ENCODE data around the gene UBTD1. TPM values are rescaled to one million over a fixed set of nuclear protein-coding genes. Genes with fewer than 3 reads are reported as not detected.
"Not testable (repeated sequence)": the region's sequence is repeated elsewhere in the genome, so short reads cannot be mapped to it uniquely, and the experiment has no call there.

UBTD1 gene
- total RNA-seq, 2 donors from 2014 or later: 22.6 to 23.7 TPM

GRCh38 chr10:97547962-97548361 lies 49.2 kb downstream of the UBTD1 start:
- ATAC-seq (peak; percentile 2 to 48), DNase-seq (no peak)
- intact Hi-C loops (cut with DNase I): loop anchor here in 1 of 2 donors (10.0 kb wide), 1 partner anchor 53 kb away; the partner anchor contains the start of genes MMS19 and UBTD1

GRCh38 chr10:97548828-97549455 lies 50.2 kb downstream of the UBTD1 start:
- ATAC-seq: no peak

DNA sequence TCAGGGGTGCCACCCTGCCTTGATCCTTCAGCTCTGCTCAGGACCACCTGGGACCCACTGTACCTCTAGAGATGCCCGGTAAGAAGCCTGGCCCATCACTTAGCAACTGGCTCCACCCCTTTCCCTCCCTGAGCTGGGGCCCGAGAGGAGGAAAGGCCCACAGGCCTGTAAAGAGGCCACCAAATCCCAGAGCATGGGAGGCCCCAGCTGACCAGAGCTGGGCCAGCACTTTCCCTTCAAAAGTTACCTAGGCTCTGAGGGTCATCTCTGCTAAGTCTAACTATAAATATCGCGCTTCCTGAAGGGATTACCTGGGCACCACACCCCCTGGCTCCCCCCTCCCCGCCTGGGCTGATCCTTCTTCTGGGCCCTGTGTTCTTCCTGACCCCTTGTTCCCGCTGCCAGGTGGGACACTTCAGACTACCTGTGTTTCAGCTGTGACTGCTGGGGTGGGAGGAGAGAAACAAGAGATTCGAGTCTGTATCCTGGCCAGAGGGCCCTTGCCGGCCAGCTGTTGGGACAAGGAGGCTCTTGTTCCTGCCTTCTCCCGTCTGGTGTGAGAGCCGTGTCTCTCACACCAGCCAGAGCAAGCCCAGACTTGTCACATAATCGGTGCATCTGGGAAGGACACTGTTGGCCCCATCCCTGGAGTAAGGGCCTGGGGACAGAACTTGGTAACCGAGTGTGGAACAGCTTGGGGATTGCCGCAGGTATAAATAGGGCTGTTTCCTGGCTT lies 51.0 kb downstream of the UBTD1 start:
- intact Hi-C loops (cut with DNase I): loop anchor here in 1 of 2 donors (5.0 to 10.0 kb wide), 3 partner anchors 55 to 142 kb away; partner anchors contain the start of genes MMS19 and UBTD1
- peak; percentile 44 for DNase-seq
- peak; percentile 44 to 68 for ATAC-seq

More at GRCh38 chr10:97548828-97549455, 50.2 kb downstream of the UBTD1 start:
- intact Hi-C loops (cut with DNase I): loop anchor here in 1 of 2 donors (10.0 kb wide), 1 partner anchor 54 kb away; the partner anchor contains the start of genes MMS19 and UBTD1
- no peak for DNase-seq

DNA sequence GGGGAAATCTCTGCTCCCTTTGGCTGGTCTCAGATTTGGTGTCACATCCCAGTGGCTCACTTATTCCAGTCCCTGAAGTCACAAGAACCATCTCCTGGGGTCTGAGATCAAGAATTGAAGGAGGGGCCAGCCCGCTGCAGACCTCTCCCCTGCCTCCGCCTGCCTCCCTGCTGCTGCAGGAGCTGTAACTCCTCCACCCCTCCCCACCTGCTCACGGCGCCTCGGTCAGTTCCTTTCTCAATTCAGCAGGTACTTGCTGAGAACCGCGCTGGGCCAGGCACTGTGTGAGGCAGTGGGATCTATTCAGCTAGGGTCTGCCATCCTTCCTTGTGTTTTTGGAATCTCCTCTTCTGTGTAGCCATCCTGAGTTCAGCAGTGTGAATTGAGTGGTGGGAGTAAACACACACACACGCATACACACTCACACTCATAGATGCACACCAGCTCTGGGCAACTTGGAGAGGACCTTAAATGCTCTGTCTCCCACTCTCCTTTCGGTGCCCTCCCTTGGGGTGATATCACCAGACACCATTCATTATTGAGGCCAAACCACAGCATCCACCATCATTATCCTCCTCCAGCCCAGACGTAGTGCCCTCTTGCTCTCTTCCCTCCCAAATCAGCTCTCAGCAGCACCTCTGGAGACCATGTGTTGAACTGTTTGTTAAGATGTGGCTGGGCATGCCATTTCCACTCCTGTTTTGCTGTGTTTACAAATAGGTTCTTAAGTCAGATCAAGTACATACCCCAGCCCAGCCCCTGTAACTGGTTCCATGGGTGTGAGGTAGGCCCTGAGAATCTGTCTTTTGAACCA lies 51.8 kb downstream of the UBTD1 start:
- no peak for DNase-seq
- intact Hi-C loops (cut with DNase I): loop anchor here in 1 of 2 donors (5.0 kb wide), 2 partner anchors 83 to 143 kb away; no protein-coding TSS in a partner anchor
- no peak for ATAC-seq

- no peak for ATAC-seq
- intact Hi-C loops (cut with DNase I): loop anchor here in 1 of 2 donors (5.0 kb wide), 2 partner anchors 84 to 144 kb away; no protein-coding TSS in a partner anchor
- DNase-seq: no peak
These were observed 52.5 kb downstream of the UBTD1 start for GRCh38 chr10:97551271-97551670.

- DNase-seq: peak; percentile 72
- intact Hi-C loops (cut with DNase I): loop anchor here in 1 of 2 donors (5.0 kb wide), 2 partner anchors 86 to 146 kb away; no protein-coding TSS in a partner anchor
- peak; percentile 89 to 91 for ATAC-seq
These were observed 54.9 kb downstream of the UBTD1 start for GRCh38 chr10:97553575-97554031.

DNA sequence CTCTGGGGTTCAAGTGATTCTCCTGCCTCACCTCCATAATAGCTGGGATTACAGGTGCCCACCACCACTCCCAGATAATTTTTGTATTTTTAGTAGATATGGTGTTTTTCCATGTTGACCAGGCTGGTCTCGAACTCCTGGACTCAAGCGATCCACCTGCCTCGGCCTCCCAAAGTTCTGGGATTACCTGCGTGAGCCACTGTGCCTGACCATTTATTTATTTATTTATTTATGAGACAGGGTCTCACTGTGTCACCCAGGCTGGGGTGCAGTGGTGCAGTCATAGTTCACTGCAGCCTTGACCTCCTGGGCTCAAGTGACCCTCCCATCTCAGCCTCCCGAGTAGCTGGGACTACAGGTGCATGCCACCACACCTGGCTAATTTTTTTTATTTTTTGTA lies 55.6 kb downstream of the UBTD1 start:
- DNase-seq: peak; percentile 4
- intact Hi-C loops (cut with DNase I): loop anchor here in 1 of 2 donors (5.0 kb wide), 2 partner anchors 87 to 147 kb away; no protein-coding TSS in a partner anchor
- ATAC-seq: not testable (repeated sequence)

DNA sequence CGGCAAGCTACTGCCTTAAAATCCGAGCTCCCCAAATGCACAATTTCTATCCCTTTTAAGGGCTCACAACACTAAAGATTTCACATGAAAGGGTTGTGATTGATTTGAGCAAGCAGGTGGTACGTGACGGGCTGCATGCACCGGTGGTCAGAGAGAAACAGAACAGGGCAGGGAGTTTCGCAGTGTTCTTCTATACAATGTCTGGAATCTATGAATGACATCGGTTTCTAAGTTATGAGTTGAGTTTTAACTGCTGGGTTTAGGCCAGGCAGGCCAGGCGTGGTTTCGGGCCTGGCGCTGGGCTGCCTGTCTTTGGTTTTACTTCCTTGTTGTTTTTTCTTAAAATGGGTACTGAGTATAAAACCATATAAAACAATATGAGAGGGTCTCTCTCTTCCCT lies 56.8 kb downstream of the UBTD1 start:
- intact Hi-C loops (cut with DNase I): loop anchor here in 1 of 2 donors (5.0 kb wide), 1 partner anchor 88 kb away; no protein-coding TSS in a partner anchor
- peak; percentile 0 for DNase-seq
- ATAC-seq: not testable (repeated sequence)

- intact Hi-C loops (cut with DNase I); DNase-seq: not testable (repeated sequence)
- ATAC-seq: peak in 1 of 2 donors; percentile 73
These were observed 62.1 kb downstream of the UBTD1 start for GRCh38 chr10:97560731-97561381.

DNA sequence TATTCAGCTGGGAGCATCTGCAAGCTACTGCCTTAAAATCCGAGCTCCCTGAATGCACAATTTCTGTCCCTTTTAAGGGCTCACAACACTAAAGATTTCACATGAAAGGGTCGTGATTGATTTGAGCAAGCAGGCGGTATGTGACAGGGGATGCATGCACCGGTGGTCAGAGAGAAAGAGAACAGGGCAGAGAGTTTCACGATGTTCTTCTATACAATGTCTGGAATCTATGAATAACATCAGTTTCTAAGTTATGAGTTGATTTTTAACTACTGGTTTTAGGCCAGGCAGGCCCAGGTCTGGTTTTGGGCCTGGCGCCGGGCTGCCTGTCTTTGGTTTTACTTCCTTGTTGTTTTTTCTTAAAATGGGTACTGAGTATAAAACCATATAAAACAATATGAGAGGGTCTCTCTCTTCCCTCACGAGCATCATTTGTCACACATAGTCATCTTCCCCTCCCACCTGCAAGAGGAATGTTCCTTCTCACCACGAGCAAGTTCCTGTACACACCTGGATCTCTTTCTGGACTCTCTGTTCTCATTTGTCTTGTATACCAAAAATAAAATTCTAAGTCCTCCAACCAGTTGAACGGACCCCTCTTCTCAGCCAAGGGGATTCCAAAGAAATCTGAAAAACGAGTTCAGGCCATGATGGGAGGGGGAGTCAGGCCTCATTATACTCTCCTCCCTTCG lies 62.8 kb downstream of the UBTD1 start:
- ATAC-seq, DNase-seq: not testable (repeated sequence)

GRCh38 chr10:97562329-97562728 lies 63.6 kb downstream of the UBTD1 start:
- intact Hi-C loops (cut with DNase I); ATAC-seq; DNase-seq: not testable (repeated sequence)

More for the DNA sequence above, 62.8 kb downstream of the UBTD1 start:
- intact Hi-C loops (cut with DNase I): not testable (repeated sequence)

- DNase-seq: no peak
- intact Hi-C loops (cut with DNase I): no loop called here
- no peak for ATAC-seq
These were observed 64.6 kb downstream of the UBTD1 start for GRCh38 chr10:97563337-97563736.

GRCh38 chr10:97564776-97565175 lies 66.1 kb downstream of the UBTD1 start:
- no peak for ATAC-seq
- intact Hi-C loops (cut with DNase I): no loop called here
- no peak for DNase-seq

- intact Hi-C loops (cut with DNase I): no loop called here
- no peak for DNase-seq
- ATAC-seq: no peak
These were observed 67.7 kb downstream of the UBTD1 start for GRCh38 chr10:97566336-97566996.

GRCh38 chr10:97567891-97568290 lies 69.2 kb downstream of the UBTD1 start:
- intact Hi-C loops (cut with DNase I): no loop called here
- DNase-seq (no peak), ATAC-seq (no peak)

GRCh38 chr10:97570146-97570788 lies 71.5 kb downstream of the UBTD1 start:
- intact Hi-C loops (cut with DNase I): loop anchor here in 1 of 2 donors (5.0 kb wide), 1 partner anchor 42 kb away; no protein-coding TSS in a partner anchor
- no peak for DNase-seq
- ATAC-seq: no peak
